Effector memory CD8-positive, alpha-beta T cell (primary cell): ENCODE measurements around the gene GGT7.

Source experiments
- ATAC-seq: fragments of 150-1000 bp; cut with Tn5 transposase; replicated peaks from 2 replicates; pipeline ENCODE4 v1.10.0; 2021; ENCODE audit warnings: mild to moderate bottlenecking, moderate library complexity
- DNase-seq, 3 experiments: peaks; one replicate each; pipeline ENCODE4 v3.0.0; 2021
- H3K27ac Mint-ChIP-seq, 2 donors: one replicate each; pipeline ENCODE4 v1.8.0; 2022; ENCODE audit warnings: mild to moderate bottlenecking in 2 of 2, mixed read lengths in 2 of 2, moderate library complexity in 2 of 2
- H3K27me3 Mint-ChIP-seq, 2 donors: one replicate each; pipeline ENCODE4 v1.8.0; 2022; ENCODE audit warnings: mixed read lengths in 2 of 2
- H3K36me3 Mint-ChIP-seq: one replicate; pipeline ENCODE4 v1.8.0; 2022; ENCODE audit warnings: mild to moderate bottlenecking, moderate library complexity, mixed read lengths; ENCODE audit not compliant: insufficient read depth
- H3K4me1 Mint-ChIP-seq, 2 donors: one replicate each; pipeline ENCODE4 v1.8.0; 2022; ENCODE audit warnings: low read depth in 2 of 2, mixed read lengths in 2 of 2
- H3K4me3 Mint-ChIP-seq, 2 donors: one replicate each; pipeline ENCODE4 v1.8.0; 2022; ENCODE audit warnings: mild to moderate bottlenecking in 2 of 2, mixed read lengths in 2 of 2, moderate library complexity in 2 of 2
- H3K9me3 Mint-ChIP-seq, 2 donors: one replicate each; pipeline ENCODE4 v1.8.0; 2022; ENCODE audit warnings: mixed read lengths in 2 of 2

Gene GGT7

DNA sequence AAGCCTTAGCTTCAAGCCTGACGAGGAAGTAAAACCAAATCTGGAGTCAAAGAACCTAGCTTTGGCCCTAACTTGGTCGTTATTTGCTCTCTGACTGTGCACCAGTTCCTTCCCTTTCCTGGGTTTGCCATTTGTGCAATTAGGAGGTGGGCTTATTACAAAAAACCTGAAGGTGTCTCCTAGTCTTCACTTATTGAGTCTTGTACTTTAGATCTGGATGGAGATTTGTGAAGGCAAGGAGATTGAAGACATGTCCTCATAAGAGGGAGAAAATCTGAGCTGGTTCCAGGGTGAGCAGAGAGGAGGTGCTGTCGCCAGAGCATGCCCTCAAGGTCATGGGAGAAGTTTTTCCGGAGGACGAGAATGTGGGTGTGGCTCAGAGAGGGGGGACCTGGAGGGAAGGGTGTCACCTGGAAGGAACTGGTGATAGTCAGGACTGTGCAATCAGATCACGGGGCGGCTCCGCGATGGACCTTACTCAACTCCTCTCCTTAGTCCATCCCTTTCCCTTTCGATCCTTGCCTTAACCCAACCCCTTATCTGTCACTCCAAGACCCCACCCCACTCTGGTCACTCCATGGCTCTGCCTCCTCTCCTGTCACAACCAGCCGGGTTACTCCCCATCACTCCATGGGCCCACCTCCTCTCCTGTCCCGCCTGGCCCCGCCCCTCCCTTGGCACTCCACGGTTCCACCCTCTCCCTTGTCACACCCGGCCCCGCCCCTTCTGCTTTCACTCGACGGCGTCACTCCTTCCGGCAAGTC lies 3.2 kb upstream of the GGT7 start:
- Mint-ChIP-seq H3K27ac (peak overlapping the region; percentile 39 to 85), H3K9me3 (no peaks in the 10 kb centered on the region), H3K27me3 (no peaks in the 10 kb centered on the region), H3K4me1 (peaks cover 34 to 50% of the 10 kb centered on the region in 2 donors), H3K4me3 (peak overlapping the region; percentile 79 to 89), H3K36me3 (peaks cover 4% of the 10 kb centered on the region)
- ATAC-seq (peak; percentile 65), DNase-seq (no peak)

DNA sequence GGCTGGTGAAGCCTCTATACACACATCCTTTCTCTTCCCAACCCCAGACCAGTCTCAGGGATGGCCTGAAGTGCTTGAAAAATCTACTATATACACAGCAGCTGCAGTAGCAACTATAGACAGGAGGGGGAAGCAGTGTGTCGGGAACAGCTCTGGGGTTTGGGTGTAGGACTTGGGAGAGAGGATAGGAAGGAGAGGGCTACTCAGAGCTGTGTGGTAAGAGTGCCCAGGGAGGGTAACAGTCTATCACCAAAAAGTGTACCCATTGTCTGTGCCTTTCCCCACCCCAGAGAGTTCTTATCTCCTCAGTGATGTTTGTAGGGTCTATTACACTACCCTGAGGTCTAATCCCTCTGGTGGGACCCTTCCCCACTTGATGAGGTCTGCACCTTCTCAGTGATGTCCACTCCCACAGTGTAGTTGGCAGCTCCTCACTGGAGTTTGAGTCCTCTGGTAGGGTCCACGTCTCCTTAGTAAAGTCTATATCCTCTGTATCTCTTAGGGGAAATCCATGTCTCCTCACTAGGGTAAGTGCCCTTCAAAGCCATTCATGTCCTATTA lies 1.5 kb upstream of the GGT7 start:
- H3K27ac Mint-ChIP-seq: peak overlapping the region in 1 of 2 donors; percentile 89
- no peaks in the 10 kb centered on the region for H3K9me3 Mint-ChIP-seq
- peak overlapping the region; percentile 83 to 89 for H3K4me3 Mint-ChIP-seq
- peaks cover 4% of the 10 kb centered on the region for H3K36me3 Mint-ChIP-seq
- peaks cover 32 to 48% of the 10 kb centered on the region in 2 donors for H3K4me1 Mint-ChIP-seq
- H3K27me3 Mint-ChIP-seq: no peaks in the 10 kb centered on the region
- ATAC-seq (no peak), DNase-seq (peak in 1 of 3 experiments; percentile 26)

DNA sequence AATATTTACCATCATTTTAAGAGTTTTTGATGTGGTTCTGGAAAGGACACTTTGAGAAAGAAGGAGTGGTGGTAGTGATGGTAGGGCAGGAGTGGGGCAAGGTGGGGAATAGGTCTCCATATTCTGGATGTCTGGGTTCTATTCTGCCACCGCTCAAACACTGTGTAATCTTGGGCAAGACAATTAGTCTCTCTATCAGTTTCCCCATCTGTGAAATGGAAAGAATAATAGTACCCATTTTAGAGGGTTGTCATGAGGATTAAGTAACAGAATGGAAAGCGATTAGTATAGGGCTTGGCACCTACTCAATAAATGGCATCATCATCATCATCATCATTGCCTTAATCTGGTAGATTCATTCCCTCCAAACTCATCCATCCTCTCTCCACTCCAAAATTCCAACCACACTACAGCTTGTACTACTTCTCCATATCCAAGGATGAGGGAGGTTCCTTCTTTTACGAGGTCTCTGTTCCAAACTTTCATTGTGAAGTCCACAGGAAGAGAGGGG lies 982 bp upstream of the GGT7 start:
- Mint-ChIP-seq H3K4me3 (peak overlapping the region; percentile 83 to 89), H3K36me3 (peaks cover 4% of the 10 kb centered on the region), H3K4me1 (peaks cover 32 to 47% of the 10 kb centered on the region in 2 donors), H3K9me3 (no peaks in the 10 kb centered on the region), H3K27ac (peak overlapping the region; percentile 21 to 89), H3K27me3 (no peaks in the 10 kb centered on the region)
- ATAC-seq (no peak), DNase-seq (no peak)

DNA sequence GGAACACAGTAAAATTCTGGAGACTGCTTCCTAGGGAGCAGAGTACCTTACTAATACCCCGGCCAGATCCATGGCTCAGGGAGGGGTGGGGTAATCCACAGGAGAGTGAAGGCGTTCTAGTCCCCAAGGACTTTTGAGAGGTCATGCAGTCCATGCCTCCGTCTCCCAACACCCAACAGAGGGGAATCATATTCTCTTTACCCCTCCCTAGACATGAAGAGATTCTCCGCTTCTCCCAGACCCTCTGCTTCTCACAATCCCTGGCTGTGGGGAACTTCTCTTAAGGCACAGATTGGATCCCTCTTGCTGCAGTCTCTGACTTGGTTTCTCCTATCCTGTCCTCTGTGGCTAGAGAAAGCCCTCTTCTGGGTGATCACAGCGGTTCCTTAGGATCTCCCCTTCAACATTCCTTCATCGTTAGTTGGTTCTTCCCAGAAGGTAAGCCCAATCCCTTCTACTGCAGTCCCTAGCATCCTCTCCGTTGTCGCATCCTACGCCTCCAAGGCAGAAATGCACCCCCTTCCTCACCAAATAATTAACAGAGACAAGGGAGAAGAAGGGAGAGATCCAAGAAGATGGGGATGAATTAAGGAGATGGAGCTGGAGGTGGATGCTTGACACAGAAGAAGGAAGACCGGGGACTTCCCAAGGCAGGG lies 562 bp downstream of the GGT7 start:
- no peaks in the 10 kb centered on the region for H3K27me3 Mint-ChIP-seq
- peak overlapping the region; percentile 41 to 71 for H3K27ac Mint-ChIP-seq
- DNase-seq (no peak), ATAC-seq (no peak)
- H3K4me3 Mint-ChIP-seq: peak overlapping the region; percentile 83 to 89
- peaks cover 32 to 45% of the 10 kb centered on the region in 2 donors for H3K4me1 Mint-ChIP-seq
- H3K9me3 Mint-ChIP-seq: no peaks in the 10 kb centered on the region
- H3K36me3 Mint-ChIP-seq: peaks cover 4% of the 10 kb centered on the region

DNA sequence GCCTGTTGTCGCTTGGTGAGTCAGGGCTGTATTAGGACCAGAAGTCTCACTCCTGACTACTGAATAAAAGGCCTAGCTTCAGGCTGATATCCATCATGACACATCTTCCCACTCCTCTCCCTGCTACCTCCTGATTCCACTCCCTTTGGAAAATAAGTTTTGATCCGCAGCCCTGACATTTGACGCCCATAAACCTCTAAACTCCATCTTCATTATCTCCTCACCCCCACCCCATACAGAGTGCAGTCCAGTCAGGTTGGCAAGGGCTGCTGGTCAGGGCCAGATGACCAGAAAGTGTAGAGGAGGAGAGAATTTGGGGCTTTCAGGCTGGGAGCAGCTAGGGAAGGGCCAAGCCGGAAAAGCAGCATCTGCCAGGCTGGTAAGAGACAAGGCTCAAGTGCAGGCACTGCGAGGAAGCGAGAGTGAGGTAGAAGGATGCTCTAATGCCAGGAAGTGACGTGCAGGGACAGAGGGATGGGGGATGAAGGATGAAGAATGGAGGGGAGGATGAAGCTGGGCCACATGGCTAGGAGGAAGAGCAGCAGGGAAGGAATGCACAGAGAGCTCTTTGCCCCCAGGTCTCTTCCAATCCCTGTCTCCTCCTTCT lies 1.2 kb downstream of the GGT7 start:
- no peaks in the 10 kb centered on the region for H3K27me3 Mint-ChIP-seq
- H3K9me3 Mint-ChIP-seq: no peaks in the 10 kb centered on the region
- peak overlapping the region; percentile 0 to 2 for H3K27ac Mint-ChIP-seq
- ATAC-seq (no peak), DNase-seq (no peak)
- peak overlapping the region; percentile 83 to 89 for H3K4me3 Mint-ChIP-seq
- peaks cover 29 to 40% of the 10 kb centered on the region in 2 donors for H3K4me1 Mint-ChIP-seq
- peaks cover 3% of the 10 kb centered on the region for H3K36me3 Mint-ChIP-seq

DNA sequence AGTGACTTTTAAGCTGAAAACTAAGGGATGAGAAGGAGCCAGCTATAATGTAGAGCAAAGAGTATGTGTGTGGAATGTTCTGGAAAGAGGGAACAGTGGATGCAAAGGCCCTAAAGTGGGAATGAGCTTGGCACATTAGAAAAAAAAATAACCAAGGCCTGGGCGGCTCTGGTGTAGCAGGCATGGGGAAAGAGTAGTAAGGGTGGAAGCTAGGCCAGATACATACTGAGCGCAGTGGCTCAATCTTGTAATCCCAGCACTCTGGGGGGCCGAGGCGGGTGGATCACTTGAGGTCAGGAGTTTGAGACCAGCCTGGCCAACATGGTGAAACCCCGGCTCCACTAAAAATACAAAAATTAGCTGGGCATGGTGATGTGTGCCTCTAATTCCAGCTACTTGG lies 8.4 kb downstream of the GGT7 start:
- Mint-ChIP-seq H3K36me3 (peaks cover 4% of the 10 kb centered on the region), H3K27me3 (no peaks in the 10 kb centered on the region), H3K4me1 (peaks cover 0 to 13% of the 10 kb centered on the region in 2 donors), H3K27ac (peak overlapping the region in 1 of 2 donors; percentile 1), H3K4me3 (no peak overlapping the region), H3K9me3 (no peaks in the 10 kb centered on the region)
- no peak for DNase-seq
- no peak for ATAC-seq

DNA sequence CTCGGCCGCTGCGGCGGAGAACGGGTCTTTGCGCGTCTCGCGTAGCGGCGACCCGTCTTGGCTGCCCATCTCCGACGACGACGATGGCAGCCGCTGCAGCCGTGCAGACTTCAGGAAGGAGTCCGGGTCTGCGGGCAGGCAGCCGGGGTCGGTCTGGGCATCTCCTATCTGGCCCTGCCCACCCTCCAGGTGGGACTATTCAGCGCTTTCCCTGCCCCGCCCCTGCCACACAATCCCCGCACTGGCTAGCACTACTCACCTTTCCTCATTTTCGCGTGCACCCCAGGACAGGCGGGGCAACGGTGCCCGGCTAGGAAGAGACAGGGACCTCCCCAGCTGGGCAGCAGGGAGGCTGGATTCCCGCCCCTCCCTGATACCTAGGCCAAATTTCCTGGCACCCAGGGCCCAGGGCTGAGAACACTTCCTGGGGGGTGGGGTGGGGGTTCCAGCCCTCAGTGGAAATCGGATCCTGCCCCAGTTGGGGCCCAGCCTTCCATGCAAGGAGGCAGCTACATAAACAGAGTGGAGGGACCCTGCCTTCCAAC lies 9.2 kb downstream of the GGT7 start:
- H3K27ac Mint-ChIP-seq: peak overlapping the region in 1 of 2 donors; percentile 59
- H3K9me3 Mint-ChIP-seq: no peaks in the 10 kb centered on the region
- DNase-seq (no peak), ATAC-seq (no peak)
- H3K36me3 Mint-ChIP-seq: peaks cover 4% of the 10 kb centered on the region
- no peaks in the 10 kb centered on the region for H3K27me3 Mint-ChIP-seq
- H3K4me3 Mint-ChIP-seq: no peak overlapping the region
- H3K4me1 Mint-ChIP-seq: peaks cover 0 to 13% of the 10 kb centered on the region in 2 donors

DNA sequence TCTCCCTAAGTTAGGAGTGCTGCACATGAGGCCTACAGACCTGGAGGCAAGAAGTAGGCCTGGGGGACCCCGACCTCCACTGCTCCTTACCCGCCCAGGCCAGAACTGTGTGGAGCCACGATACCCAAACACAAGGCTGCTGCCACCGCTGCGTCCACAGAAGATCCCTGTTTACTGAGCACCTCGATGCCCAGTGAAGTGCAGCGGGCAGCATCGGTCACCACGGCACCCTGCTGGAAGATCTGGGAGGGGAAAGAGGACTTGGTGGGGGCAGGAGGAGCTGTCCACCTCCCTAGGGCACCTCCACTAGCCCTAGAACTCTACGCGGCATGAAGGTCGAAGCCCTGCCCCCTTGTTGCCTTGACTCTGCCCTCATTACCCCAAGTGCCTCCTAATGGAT lies 9.9 kb downstream of the GGT7 start:
- peak overlapping the region in 1 of 2 donors; percentile 59 for H3K27ac Mint-ChIP-seq
- DNase-seq: no peak
- no peaks in the 10 kb centered on the region for H3K9me3 Mint-ChIP-seq
- no peak overlapping the region for H3K4me3 Mint-ChIP-seq
- peaks cover 0 to 13% of the 10 kb centered on the region in 2 donors for H3K4me1 Mint-ChIP-seq
- no peak for ATAC-seq
- no peaks in the 10 kb centered on the region for H3K27me3 Mint-ChIP-seq
- H3K36me3 Mint-ChIP-seq: peaks cover 4% of the 10 kb centered on the region

DNA sequence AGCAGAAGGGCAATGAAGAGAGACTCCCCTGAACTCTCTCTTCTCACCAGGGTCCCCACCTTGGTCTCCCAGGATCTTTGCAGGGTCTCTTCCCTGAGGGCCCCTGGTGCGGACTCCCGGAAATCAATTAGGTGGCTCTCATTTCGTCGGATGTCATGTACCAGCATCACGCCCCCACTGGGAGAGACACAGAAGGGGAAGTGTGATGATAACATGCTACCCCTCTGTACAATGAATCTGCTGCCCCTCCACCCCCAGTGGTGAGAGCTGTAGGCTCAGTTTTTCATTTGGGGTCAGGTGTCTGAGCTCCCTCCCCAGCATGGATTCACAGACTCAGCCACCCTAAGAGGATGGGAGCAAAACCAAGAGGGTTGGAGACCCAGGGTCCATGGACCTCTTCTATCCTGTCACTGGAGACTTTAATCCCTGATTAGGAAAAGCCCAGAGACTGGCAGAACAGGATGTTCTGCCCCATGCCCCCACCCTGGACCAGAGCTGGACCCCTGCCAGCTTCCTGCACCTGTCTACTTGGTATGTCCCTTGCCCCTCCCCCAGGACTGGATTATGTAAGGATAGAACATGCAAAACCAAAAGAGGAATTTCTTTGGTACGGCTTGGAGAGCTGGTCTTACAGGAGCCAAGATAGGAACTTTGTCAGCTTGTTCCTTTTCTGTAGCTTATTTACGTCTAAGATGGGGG lies 11.1 kb downstream of the GGT7 start:
- Mint-ChIP-seq H3K9me3 (no peaks in the 10 kb centered on the region), H3K27me3 (no peaks in the 10 kb centered on the region), H3K27ac (no peak overlapping the region), H3K4me3 (no peak overlapping the region), H3K4me1 (peaks cover 0 to 13% of the 10 kb centered on the region in 2 donors), H3K36me3 (peaks cover 4% of the 10 kb centered on the region)
- ATAC-seq: no peak
- no peak for DNase-seq

DNA sequence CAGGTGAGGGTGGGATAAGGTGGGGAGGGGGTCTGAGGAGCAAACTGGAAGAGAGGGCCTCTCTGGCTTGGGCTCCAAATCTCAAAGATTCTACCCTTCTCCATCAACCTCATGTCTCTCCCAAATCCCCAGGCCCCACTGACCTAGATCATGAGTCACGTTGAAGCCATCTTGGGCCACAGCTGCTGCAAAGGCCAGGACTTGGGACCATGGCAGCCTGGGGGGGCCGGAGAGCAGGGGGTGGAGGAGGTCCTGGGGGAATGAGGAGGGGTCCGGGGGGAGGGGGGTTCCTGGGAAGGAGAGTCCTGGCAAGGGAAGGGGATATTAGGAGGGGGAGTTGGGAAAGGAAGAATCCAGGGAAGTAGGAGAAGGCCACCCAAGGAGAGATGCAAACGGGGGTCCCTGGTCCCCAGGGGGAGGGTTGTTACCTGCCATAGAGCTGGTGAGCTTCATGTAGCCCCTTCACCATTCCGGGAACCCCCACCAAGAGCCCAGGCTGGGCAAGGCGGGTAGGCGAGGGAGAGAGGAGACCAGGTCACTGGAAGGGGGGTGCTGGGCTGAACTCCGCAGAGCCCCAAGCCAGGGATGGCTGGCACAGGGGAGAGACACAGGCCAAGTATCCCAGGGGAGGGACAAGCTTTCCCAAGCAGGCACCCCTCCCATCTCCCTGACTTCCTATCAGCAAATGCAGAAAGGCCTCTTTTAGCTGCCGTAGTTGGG lies 12.7 kb downstream of the GGT7 start:
- no peak for DNase-seq
- H3K27me3 Mint-ChIP-seq: no peaks in the 10 kb centered on the region
- no peak overlapping the region for H3K27ac Mint-ChIP-seq
- no peaks in the 10 kb centered on the region for H3K9me3 Mint-ChIP-seq
- ATAC-seq: no peak
- peaks cover 0 to 5% of the 10 kb centered on the region in 2 donors for H3K4me1 Mint-ChIP-seq
- peaks cover 4% of the 10 kb centered on the region for H3K36me3 Mint-ChIP-seq
- H3K4me3 Mint-ChIP-seq: no peak overlapping the region

DNA sequence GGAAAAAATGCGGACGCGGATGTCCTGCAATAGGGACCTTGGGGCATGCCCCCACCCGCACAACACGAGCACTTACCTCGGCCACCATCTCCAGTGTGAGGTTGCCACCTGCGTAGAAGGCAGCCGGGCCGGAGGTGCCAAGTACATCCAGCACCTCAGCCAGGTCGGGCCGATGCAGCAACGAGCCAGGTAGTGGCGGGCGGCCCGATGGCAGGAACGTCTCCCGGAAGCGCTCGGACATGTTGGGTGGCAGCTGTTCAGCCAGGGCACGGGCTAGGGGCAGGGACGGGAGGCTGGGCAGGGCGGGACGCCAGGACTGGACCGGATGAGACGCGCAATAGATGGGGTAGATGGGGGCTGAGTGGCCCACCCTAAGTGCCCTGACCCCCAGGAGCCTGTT lies 13.3 kb downstream of the GGT7 start:
- H3K4me3 Mint-ChIP-seq: no peak overlapping the region
- peaks cover 4% of the 10 kb centered on the region for H3K36me3 Mint-ChIP-seq
- no peaks in the 10 kb centered on the region for H3K9me3 Mint-ChIP-seq
- H3K27ac Mint-ChIP-seq: no peak overlapping the region
- no peaks in the 10 kb centered on the region for H3K27me3 Mint-ChIP-seq
- peaks cover 0 to 4% of the 10 kb centered on the region in 2 donors for H3K4me1 Mint-ChIP-seq
- DNase-seq (no peak), ATAC-seq (no peak)

DNA sequence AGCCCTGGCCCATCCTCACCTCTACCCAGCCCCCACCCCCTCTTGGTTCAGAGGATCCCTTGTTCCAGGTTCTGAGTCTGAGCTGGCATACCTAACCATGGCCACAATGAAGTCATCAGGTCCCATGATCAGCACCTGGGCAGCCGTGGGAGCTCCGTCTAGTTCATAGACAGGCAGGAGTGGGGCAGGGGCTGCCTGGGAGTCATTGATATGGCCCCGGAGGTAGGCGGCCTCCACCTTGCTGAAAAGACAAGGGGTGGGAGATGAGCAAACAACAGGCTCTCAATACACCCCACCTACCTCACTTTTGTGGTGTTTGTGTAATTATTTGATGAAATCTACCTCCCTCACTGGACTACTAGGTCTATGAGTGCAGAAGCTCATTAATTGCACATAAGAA lies 20.4 kb downstream of the GGT7 start:
- Mint-ChIP-seq H3K4me1 (no peaks in the 10 kb centered on the region), H3K27me3 (no peaks in the 10 kb centered on the region), H3K4me3 (no peak overlapping the region), H3K9me3 (no peaks in the 10 kb centered on the region), H3K27ac (peak overlapping the region in 1 of 2 donors; percentile 29), H3K36me3 (no peaks in the 10 kb centered on the region)
- ATAC-seq (no peak), DNase-seq (no peak)
